Cardiac septum (tissue), 1 donor: ENCODE data around the gene KCNJ6. TPM values are rescaled to one million over a fixed set of nuclear protein-coding genes. Genes with fewer than 3 reads are reported as not detected.
"Not testable (repeated sequence)": the region's sequence is repeated elsewhere in the genome, so short reads cannot be mapped to it uniquely, and the experiment has no call there.

Source experiments
- DNase-seq: peaks from one replicate; pipeline ENCODE4 v3.0.0-alpha.2; 2020; ENCODE audit warnings: low spot score
- intact Hi-C: fragments of 100-400 bp; cut with DNase I; formaldehyde crosslinking; loops from one replicate; pipeline ENCODE4 v1.14.0; 2022
- total RNA-seq: library from RNA; stranded (reverse); fragmentation: NEBNext Ultra II Directional; extraction: Animal tissue kit (Norgen Biotek cat#: 25700); gene quantifications from one replicate; pipeline ENCODE4 v1.2.1, GENCODE V29; 2021
- donor health status: DM: no; HTN: no; CAD: no.

KCNJ6 gene
- total RNA-seq, 1 donor from 2014 or later: not detected

DNA sequence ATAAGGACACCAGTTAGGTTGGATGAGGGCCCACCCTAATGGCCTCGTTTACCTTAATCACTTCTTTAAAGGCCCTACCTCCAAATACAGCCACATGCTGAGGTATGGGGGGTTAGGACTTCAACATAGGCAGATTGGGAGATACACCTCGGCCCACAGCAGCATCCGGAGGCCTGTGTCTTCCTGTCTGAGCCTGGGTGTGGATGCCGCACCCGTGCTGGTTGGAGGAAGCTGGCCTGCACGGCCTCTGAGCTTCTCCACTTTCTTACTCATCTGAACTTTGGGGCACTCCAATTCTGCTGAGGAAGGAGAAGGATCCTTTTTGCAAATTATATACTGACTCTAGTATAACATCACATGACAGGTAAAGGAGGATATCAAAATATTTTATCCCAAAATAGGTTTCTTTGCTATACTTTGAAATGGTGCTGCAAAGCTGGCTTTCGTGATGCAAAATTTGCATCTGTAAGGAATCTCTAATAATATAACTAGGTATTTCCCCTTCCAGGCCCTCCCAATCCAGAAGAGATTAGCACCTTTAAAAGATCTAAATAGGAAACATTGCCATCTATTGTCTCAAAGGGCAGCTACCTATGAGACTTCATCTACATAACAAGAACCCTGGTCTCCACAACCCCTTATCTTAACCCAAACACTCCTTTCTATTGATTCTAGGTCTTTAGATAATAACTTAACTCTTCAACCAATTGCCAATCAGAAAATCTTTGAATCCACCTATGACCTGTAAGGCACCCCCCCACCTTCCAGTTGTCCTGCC lies 247.6 kb downstream of the KCNJ6 start:
- no peak for DNase-seq
- intact Hi-C loops: no loop called here

DNA sequence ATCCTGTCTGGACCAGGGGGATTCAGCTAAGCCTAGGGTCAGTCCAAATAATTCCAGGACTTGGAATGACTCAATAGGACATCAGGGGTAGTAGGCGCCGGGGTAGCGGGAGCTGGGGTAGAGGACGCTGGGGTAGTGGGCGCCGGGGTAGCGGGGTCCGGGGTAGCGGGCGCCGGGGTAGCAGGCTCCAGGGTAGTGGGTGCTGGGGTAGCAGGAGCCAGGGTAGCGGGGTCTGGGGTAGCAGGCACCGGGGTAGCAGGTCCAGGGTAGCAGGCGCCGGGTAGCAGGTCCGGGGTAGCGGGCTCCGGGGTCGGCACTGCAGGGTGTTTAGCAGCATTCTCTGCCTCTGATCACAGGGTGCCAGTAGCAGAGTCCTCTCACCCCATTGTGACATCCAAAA lies 248.9 kb downstream of the KCNJ6 start:
- intact Hi-C loops: no loop called here
- no peak for DNase-seq

DNA sequence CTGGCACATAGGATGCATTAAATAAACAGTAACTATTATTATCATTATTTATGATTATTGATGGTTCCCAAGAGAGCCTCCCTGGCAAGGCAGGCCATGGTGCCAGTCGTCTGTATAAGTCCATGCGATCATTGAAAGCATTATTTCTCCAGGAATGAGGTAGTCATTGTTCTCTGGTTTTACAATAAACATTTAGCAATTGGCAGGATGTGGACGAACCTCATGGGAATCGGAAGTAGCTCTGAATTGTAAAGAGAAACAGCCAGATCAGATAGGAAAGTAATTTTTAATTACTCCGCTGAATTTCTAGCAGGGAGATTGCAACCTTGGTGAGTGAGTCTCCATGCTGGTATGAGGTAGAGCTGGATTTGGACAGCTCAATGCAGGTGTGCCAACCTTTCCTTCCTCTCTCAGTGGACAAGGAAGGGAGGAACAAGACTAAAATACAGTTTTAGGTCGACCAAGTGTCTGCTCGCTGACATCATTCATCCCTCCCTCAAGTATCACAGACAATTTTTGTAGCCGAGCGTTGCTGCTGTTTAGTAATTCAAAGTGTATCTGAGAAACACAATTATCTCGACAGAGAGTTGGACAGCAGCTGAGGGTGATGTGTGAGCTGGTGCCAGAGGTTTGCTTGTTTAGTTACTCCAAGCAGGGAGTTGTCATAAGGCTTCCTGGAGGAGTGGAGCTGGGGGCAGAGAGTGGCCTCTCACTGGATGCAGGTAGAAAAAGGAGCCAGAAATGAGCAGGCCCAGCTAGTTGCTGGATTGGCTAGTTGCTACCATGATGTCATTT lies 250.8 kb downstream of the KCNJ6 start:
- intact Hi-C loops: no loop called here

GRCh38 chr21:37662227-37662626 lies 254.0 kb downstream of the KCNJ6 start:
- intact Hi-C loops: not testable (repeated sequence)

More for the DNA sequence above, 250.8 kb downstream of the KCNJ6 start:
- no peak for DNase-seq

GRCh38 chr21:37660709-37661108 lies 255.5 kb downstream of the KCNJ6 start:
- intact Hi-C loops: no loop called here
- no peak for DNase-seq

More at GRCh38 chr21:37662227-37662626, 254.0 kb downstream of the KCNJ6 start:
- DNase-seq: not testable (repeated sequence)

DNA sequence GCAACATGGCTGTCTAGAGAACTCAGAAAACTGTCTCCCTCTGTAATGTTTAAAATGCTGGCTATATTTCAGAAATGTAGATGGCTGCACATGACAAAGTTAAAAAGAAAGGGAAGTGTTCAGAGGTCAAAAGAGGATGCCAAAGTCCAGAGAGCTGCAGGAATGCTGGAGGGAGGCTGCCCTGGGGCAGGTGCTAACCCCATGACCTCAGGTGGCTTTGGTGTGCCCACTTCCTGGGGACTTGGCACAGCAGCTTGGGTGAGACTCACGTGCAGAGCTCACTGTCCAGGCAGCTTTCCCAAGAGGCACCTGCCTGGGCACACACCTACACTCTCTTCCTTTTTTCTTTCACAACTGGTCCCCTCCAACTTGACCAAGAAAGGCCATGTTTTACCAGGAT lies 256.4 kb downstream of the KCNJ6 start:
- no peak for DNase-seq
- intact Hi-C loops: no loop called here

DNA sequence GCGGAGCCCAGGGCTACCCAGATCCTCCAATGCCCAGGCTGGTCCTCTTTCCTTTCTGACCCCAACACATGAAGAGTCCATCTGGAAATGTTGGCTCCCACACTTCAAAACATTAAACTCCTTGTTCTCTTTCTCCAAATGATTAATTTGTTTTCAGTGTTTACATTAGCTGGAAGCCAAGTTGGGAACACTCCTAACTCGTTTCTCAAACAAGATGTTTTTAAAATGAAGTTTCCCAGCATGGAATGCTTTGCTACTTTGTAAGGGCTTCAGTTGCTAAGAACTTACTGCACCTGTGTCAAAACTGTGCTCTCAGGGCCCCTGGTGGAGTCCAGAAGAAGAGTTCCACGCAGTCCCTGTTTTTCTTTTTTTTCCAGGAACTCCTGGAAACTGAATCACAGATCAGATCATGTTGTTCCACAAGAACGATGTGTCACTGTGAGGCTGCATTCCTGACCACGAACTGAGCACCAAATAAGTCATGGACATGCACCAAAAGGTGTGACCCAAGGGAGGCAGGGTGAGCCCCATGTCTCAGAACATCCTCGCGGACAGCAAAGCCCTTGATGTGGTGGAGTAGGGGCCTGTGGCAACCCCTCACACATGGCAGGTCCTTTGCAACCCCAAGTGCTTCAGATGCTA lies 257.3 kb downstream of the KCNJ6 start:
- DNase-seq: no peak
- intact Hi-C loops: no loop called here

DNA sequence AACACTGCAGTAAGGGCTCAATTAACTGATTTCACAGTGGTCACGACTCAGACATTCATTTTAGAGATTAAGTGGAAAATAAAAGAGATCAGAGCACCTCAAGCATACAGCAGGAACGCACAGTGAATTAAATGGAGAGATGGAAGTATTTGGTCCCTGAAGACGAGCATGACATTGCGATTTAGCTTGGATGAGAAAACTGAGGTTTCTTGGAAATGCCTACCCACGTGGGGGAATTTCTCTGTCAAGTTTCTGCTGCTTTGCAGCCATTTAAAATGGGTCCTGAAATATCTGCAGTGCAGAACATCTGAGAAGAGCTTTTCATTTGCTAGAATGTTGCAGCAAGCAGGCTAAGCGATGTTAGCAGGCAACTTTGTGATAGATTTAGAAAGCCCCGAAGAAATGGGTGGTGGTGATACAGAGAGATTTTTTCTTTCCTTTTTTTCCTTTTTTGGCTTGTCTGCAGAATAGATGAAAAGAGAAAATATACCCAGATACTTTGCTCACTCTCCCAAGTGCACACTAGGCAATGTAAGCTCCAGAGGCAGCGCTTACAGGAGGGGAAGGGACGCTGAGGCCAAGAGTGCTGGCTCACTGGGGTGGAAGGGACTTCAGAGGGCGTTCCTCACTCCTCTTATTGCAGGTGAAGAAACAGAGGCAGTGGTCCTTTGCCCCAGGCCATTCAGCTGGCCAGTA lies 258.0 kb downstream of the KCNJ6 start:
- DNase-seq: no peak
- intact Hi-C loops: no loop called here

DNA sequence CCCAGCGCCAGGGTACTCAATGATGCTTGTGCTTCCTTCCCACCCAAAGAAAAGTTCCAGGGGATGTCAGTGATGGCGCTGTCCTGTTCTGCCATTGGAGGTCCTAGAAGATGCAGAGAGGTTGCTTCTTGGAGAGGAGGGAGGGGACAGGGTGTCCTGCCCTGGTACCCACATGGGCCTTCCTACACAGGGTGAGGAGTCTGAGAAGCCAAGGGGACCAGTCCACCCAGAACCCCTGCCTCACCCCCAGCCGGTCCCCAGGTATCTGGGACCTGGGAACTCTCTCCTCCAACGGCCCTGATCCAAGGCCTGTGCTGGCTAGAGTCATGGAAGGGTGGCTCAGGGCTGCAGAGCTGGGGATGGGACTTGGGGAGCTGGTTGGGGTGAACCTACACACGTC lies 259.4 kb downstream of the KCNJ6 start:
- DNase-seq: no peak
- intact Hi-C loops: no loop called here

GRCh38 chr21:37655611-37656300 lies 260.5 kb downstream of the KCNJ6 start:
- intact Hi-C loops: no loop called here
- DNase-seq: no peak

DNA sequence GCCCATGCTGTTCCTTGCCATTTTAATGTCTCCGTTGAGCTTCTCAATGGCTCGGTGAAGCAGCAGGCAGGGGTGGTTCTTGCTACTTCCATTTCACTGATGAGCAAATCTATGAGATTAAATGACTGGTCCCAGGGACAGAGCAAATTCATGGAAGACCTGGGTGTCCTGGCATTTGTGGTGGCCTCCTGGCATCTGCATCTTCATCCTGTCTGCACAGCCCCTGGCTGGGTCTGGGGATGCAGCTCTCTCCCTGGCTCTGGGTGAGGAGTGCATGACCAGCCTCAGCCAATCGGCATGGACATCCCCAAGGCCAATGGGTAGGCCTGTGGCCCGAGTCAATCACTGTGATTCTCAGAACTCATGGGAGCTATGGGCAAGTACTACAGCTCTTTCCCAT lies 261.7 kb downstream of the KCNJ6 start:
- intact Hi-C loops: no loop called here
- no peak for DNase-seq

GRCh38 chr21:37653201-37653600 lies 263.1 kb downstream of the KCNJ6 start:
- DNase-seq: no peak
- intact Hi-C loops: no loop called here

GRCh38 chr21:37647781-37648180 lies 268.5 kb downstream of the KCNJ6 start:
- intact Hi-C loops: no loop called here
- DNase-seq: no peak

DNA sequence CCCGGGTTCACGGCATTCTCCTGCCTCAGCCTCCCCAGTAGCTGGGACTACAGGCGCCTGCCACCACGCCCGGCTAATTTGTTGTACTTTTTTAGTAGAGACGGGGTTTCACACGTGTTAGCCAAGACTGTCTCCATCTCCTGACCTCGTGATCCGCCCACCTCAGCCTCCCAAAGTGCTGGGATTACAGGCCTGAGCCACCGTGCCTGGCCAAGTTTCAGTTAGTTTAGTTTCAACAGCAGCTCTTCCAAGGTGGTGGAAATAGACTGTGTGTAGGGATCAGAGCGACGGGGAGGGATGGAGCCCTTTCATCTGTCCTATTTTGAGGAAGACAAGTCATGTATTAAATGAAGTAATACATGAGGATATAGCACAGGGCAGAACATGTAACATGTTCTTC lies 269.5 kb downstream of the KCNJ6 start:
- intact Hi-C loops, DNase-seq: not testable (repeated sequence)

DNA sequence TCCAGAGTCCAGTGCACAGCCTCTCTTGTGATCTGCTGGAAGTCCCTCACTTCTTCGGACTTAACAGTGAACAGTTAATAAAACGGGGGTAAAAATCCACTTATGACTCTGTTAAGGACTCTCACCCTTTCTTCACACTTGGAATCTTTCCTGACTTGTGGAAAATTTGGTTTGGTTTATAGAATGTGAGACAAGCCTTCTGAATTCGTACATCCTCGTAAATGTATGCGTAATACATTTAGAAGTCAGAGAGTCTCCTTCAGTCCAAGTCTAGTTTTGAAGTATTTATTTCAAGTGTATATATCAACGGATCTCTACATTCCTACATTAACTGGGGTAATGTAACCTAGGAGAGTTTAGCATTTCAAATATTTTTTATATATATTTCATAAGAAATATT lies 270.4 kb downstream of the KCNJ6 start:
- intact Hi-C loops: no loop called here
- DNase-seq: no peak

GRCh38 chr21:37644636-37645035 lies 271.6 kb downstream of the KCNJ6 start:
- intact Hi-C loops: no loop called here
- no peak for DNase-seq

- DNase-seq, intact Hi-C loops: not testable (repeated sequence)
These were observed 272.4 kb downstream of the KCNJ6 start for GRCh38 chr21:37643862-37644261.

GRCh38 chr21:37642493-37642892 lies 273.8 kb downstream of the KCNJ6 start:
- DNase-seq: no peak
- intact Hi-C loops: no loop called here

- no peak for DNase-seq
- intact Hi-C loops: no loop called here
These were observed 276.5 kb downstream of the KCNJ6 start for GRCh38 chr21:37639756-37640155.
